Measurements from ENCODE around the gene ZMYND15. TPM values are rescaled to one million over a fixed set of nuclear protein-coding genes. Genes with fewer than 3 reads are reported as not detected.

ZMYND15 gene
- total and polyA plus RNA-seq, 2 of the 13 experiments (the other 11 are each of a cell fraction or from before 2014, with no cell fraction given), result 0.24 to 2.7 TPM

DNA sequence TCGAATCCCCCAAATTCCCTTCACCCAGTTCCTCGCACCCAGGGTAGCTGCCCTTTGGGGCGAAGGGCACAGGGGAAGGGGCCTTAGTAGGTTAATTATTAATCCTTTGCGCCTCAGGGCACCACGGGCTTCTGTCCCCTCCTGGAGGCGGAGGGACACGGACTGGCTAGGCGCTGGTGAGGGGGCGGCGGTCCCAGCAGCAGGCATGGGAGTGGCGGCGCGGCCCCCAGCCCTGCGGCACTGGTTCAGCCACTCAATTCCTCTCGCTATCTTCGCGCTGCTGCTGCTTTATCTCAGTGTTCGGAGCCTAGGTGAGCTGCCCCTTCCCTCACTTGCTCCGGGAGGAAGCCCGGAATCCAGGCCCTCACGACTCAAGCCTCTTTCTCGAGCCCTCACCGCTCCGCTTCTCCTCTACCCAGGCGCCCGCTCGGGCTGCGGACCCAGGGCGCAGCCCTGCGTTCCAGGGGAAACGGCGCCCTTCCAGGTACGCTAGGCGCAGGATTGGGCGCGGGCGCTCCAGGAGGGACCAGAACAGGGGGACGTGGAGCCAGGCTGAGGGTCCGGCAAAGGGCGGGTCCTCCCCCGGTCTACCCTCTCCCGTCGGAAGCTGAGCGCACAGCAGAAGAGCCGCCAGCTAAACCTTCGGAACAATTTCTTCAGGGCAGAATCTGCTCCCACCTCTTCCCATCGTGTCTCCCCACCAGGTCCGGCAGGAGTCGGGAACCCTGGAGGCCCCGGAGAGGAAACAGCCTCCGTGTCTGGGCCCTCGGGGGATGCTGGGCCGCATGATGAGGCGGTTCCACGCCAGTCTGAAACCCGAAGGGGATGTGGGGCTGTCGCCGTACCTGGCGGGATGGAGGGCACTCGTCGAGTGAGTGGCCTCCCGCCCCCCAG is 49.4 kb downstream of the ZMYND15 start, which contains the start of gene GLTPD2 (continued):
- TF ChIP-seq ARNTL (CRISPR knock-in tag; IDR thresholded peaks at IDR 0.05) (no peak; the same call in 1 of the 2 replicates), ZNF446 (CRISPR knock-in tag; IDR thresholded peaks at IDR 0.05) (no peak), ZFY (CRISPR knock-in tag; IDR thresholded peaks at IDR 0.05) (peak; percentile 53; the same call in 1 of the 2 replicates), EZH2 (conservative IDR thresholded peaks at IDR 0.05; ENCODE audit: low read depth, low read length) (no peak), HNRNPLL (IDR thresholded peaks at IDR 0.05; ENCODE audit: low read depth, low read length, poor library complexity, severe bottlenecking) (peak; percentile 71), ZNF670 (CRISPR knock-in tag; IDR thresholded peaks at IDR 0.05; ENCODE audit: borderline replicate concordance) (peak; percentile 64; the same call in 1 of the 2 replicates), HOXA3 (CRISPR knock-in tag; IDR thresholded peaks at IDR 0.05) (peak; percentile 30; the same call in 1 of the 2 replicates), HNRNPUL1 (IDR thresholded peaks at IDR 0.05; ENCODE audit: low read depth, low read length) (peak; percentile 82), KDM4B (CRISPR knock-in tag; IDR thresholded peaks at IDR 0.05) (peak; percentile 70; the same call in 1 of the 2 replicates), ZNF607 (CRISPR knock-in tag; IDR thresholded peaks at IDR 0.05; ENCODE audit: borderline replicate concordance) (no peak; the same call in 1 of the 2 replicates), POLR2A (IDR thresholded peaks at IDR 0.05; ENCODE audit: insufficient read depth in 1 of 2, low read depth in 2 of 2, low read length in 2 of 2) (peak; percentile 81 to 98), MIER3 (CRISPR knock-in tag; IDR thresholded peaks at IDR 0.05; ENCODE audit: borderline replicate concordance) (0 out of 2 replicates have a peak, but pooled peaks have one; percentile 35), ZNF614 (CRISPR knock-in tag; IDR thresholded peaks at IDR 0.05; ENCODE audit: borderline replicate concordance) (peak; percentile 75), NONO (IDR thresholded peaks at IDR 0.05) (no peak), NONO (CRISPR knock-in tag; conservative IDR thresholded peaks at IDR 0.05) (no peak; the same call in 1 of the 2 replicates), ZNF674 (CRISPR knock-in tag; IDR thresholded peaks at IDR 0.05; ENCODE audit: low read depth) (no peak), ZNF761 (CRISPR knock-in tag; conservative IDR thresholded peaks at IDR 0.05) (no peak), ZNF468 (CRISPR knock-in tag; IDR thresholded peaks at IDR 0.05) (0 out of 2 replicates have a peak, but pooled peaks have one; percentile 16)
- TF ChIP-seq, protein P1, sequence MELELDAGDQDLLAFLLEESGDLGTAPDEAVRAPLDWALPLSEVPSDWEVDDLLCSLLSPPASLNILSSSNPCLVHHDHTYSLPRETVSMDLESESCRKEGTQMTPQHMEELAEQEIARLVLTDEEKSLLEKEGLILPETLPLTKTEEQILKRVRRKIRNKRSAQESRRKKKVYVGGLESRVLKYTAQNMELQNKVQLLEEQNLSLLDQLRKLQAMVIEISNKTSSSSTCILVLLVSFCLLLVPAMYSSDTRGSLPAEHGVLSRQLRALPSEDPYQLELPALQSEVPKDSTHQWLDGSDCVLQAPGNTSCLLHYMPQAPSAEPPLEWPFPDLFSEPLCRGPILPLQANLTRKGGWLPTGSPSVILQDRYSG (CRISPR knock-in tag; IDR thresholded peaks at IDR 0.05), result no peak
- TF ChIP-seq, protein P2, sequence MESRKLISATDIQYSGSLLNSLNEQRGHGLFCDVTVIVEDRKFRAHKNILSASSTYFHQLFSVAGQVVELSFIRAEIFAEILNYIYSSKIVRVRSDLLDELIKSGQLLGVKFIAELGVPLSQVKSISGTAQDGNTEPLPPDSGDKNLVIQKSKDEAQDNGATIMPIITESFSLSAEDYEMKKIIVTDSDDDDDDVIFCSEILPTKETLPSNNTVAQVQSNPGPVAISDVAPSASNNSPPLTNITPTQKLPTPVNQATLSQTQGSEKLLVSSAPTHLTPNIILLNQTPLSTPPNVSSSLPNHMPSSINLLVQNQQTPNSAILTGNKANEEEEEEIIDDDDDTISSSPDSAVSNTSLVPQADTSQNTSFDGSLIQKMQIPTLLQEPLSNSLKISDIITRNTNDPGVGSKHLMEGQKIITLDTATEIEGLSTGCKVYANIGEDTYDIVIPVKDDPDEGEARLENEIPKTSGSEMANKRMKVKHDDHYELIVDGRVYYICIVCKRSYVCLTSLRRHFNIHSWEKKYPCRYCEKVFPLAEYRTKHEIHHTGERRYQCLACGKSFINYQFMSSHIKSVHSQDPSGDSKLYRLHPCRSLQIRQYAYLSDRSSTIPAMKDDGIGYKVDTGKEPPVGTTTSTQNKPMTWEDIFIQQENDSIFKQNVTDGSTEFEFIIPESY (CRISPR knock-in tag; IDR thresholded peaks at IDR 0.05), result no peak
- TF ChIP-seq, protein P3, sequence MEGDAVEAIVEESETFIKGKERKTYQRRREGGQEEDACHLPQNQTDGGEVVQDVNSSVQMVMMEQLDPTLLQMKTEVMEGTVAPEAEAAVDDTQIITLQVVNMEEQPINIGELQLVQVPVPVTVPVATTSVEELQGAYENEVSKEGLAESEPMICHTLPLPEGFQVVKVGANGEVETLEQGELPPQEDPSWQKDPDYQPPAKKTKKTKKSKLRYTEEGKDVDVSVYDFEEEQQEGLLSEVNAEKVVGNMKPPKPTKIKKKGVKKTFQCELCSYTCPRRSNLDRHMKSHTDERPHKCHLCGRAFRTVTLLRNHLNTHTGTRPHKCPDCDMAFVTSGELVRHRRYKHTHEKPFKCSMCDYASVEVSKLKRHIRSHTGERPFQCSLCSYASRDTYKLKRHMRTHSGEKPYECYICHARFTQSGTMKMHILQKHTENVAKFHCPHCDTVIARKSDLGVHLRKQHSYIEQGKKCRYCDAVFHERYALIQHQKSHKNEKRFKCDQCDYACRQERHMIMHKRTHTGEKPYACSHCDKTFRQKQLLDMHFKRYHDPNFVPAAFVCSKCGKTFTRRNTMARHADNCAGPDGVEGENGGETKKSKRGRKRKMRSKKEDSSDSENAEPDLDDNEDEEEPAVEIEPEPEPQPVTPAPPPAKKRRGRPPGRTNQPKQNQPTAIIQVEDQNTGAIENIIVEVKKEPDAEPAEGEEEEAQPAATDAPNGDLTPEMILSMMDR (CRISPR knock-in tag; IDR thresholded peaks at IDR 0.05), result peak; percentile 72
- TF ChIP-seq, protein P4, sequence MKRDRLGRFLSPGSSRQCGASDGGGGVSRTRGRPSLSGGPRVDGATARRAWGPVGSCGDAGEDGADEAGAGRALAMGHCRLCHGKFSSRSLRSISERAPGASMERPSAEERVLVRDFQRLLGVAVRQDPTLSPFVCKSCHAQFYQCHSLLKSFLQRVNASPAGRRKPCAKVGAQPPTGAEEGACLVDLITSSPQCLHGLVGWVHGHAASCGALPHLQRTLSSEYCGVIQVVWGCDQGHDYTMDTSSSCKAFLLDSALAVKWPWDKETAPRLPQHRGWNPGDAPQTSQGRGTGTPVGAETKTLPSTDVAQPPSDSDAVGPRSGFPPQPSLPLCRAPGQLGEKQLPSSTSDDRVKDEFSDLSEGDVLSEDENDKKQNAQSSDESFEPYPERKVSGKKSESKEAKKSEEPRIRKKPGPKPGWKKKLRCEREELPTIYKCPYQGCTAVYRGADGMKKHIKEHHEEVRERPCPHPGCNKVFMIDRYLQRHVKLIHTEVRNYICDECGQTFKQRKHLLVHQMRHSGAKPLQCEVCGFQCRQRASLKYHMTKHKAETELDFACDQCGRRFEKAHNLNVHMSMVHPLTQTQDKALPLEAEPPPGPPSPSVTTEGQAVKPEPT (CRISPR knock-in tag; IDR thresholded peaks at IDR 0.05; ENCODE audit: low read depth), result no peak
